ENCODE results near the gene AGRP.
A peak's percentile ranks its signal among the peaks of the same experiment; 100 is the strongest.

AGRP gene

GRCh38 chr16:67480833-67481560, 2.4 kb downstream of the AGRP start, which contains the start of gene ATP6V0D1 (continued):
- TF ChIP-seq PRDM10 (tag by site-specific recombination; IDR thresholded peaks at IDR 0.05) = 0 out of 2 replicates have a peak, but pooled peaks have one; percentile 16
- TF ChIP-seq ZNF707 (tag by site-specific recombination; IDR thresholded peaks at IDR 0.05) = no peak
- no peak for TF ChIP-seq AEBP2 (tag by site-specific recombination; IDR thresholded peaks at IDR 0.05; ENCODE audit: borderline replicate concordance)
- peak; percentile 92; the same call in 1 of the 2 replicates for TF ChIP-seq ZNF610 (tag by site-specific recombination; IDR thresholded peaks at IDR 0.05; ENCODE audit: borderline replicate concordance)
- TF ChIP-seq KLF7 (tag by site-specific recombination; IDR thresholded peaks at IDR 0.05; ENCODE audit: borderline replicate concordance) = no peak
- TF ChIP-seq TRIM28 (IDR thresholded peaks at IDR 0.05; ENCODE audit: borderline replicate concordance, low read length) = no peak
- TF ChIP-seq ZNF221 (tag by site-specific recombination; IDR thresholded peaks at IDR 0.05; ENCODE audit: borderline replicate concordance) = no peak
- TF ChIP-seq PRDM4 (tag by site-specific recombination; IDR thresholded peaks at IDR 0.05) = 0 out of 2 replicates have a peak, but pooled peaks have one; percentile 6
- no peak for TF ChIP-seq ZNF292 (tag by site-specific recombination; IDR thresholded peaks at IDR 0.05; ENCODE audit: borderline replicate concordance, low read depth)
- TF ChIP-seq ZNF404 (tag by site-specific recombination; IDR thresholded peaks at IDR 0.05) = no peak
- TF ChIP-seq ZNF488 (tag by site-specific recombination; IDR thresholded peaks at IDR 0.05) = no peak
- no peak for TF ChIP-seq ZNF513 (tag by site-specific recombination; IDR thresholded peaks at IDR 0.05)
- no peak for TF ChIP-seq HOXD13 (CRISPR knock-in tag; IDR thresholded peaks at IDR 0.05; ENCODE audit: borderline replicate concordance)
- no peak for TF ChIP-seq ZNF248 (tag by site-specific recombination; IDR thresholded peaks at IDR 0.05)
- TF ChIP-seq ZNF23 (tag by site-specific recombination; IDR thresholded peaks at IDR 0.05; ENCODE audit: borderline replicate concordance) = no peak
- peak; percentile 15; the same call in 1 of the 2 replicates for TF ChIP-seq WT1 (tag by site-specific recombination; IDR thresholded peaks at IDR 0.05)
- no peak for TF ChIP-seq ZNF514 (tag by site-specific recombination; IDR thresholded peaks at IDR 0.05)
- TF ChIP-seq GLIS1 (tag by site-specific recombination; IDR thresholded peaks at IDR 0.05) = no peak
- no peak for TF ChIP-seq OSR2 (tag by site-specific recombination; IDR thresholded peaks at IDR 0.05)
- TF ChIP-seq ZNF510 (tag by site-specific recombination; IDR thresholded peaks at IDR 0.05; ENCODE audit: insufficient replicate concordance) = no peak
- no peak for TF ChIP-seq ZNF184 (tag by site-specific recombination; IDR thresholded peaks at IDR 0.05)
- no peak for TF ChIP-seq ZNF776 (tag by site-specific recombination; IDR thresholded peaks at IDR 0.05; ENCODE audit: borderline replicate concordance)
- no peak for TF ChIP-seq ZNF747 (tag by site-specific recombination; IDR thresholded peaks at IDR 0.05)
- TF ChIP-seq ZSCAN23 (tag by site-specific recombination; IDR thresholded peaks at IDR 0.05) = no peak
- no peak for TF ChIP-seq GFI1B (tag by site-specific recombination; IDR thresholded peaks at IDR 0.05)
- peak; percentile 78 for TF ChIP-seq ZNF843 (tag by site-specific recombination; IDR thresholded peaks at IDR 0.05)
- TF ChIP-seq ZNF785 (tag by site-specific recombination; IDR thresholded peaks at IDR 0.05) = no peak
- TF ChIP-seq BCL11B (tag by site-specific recombination; IDR thresholded peaks at IDR 0.05; ENCODE audit: low read depth) = no peak
- TF ChIP-seq ZNF571 (tag by site-specific recombination; IDR thresholded peaks at IDR 0.05) = no peak
- TF ChIP-seq MZF1 (tag by site-specific recombination; IDR thresholded peaks at IDR 0.05; ENCODE audit: borderline replicate concordance) = no peak
- peak; percentile 82 for TF ChIP-seq KLF10 (tag by site-specific recombination; IDR thresholded peaks at IDR 0.05)

All from HEK293 (cell line).